ENCODE data around the gene USP24. TPM values are rescaled to one million over a fixed set of nuclear protein-coding genes. Genes with fewer than 3 reads are reported as not detected.

Gene USP24
- total and polyA plus RNA-seq, 10 of the 15 experiments (the other 5 are each of a cell fraction or from before 2014, with no cell fraction given) = 4.6 to 36.5 (median 25.3) TPM

DNA sequence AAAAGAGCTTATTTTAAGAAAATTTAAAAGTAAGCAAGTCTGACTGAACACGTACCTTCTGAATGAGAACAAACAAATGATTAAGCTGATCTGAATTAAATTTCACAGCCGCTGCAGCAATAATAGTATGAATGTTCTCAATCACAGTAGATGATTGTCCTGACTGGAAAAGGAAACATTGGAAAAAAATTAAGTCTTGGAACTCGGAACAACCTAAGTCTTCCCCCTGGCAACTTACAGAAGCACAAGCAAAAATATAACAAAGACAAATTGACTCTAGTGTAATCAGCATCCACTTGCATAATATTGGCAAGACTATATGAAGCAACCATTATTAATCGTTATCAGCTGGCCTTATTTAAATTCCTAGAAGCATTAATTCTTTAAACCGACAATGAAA lies 60.5 kb downstream of the USP24 start:
- H2AFZ ChIP-seq (ENCODE audit: control insufficient read depth, low read depth, low read length) = no peak overlapping the region
- no peaks in the 10 kb centered on the region for H3K79me2 ChIP-seq (ENCODE audit: control insufficient read depth, insufficient read depth, low read length)
- H3K9ac ChIP-seq (ENCODE audit: control insufficient read depth, insufficient read depth, low read length) = no peak overlapping the region
- H4K20me1 ChIP-seq (ENCODE audit: control insufficient read depth, insufficient read depth) = no peaks in the 10 kb centered on the region
- ChIA-PET POLR2A (no interaction called here), RAD21 (ENCODE audit: unreplicated experiment) (no interaction called here), SMC1A (ENCODE audit: uncharacterized antibody, unreplicated experiment) (interaction anchor here (1.1 to 7.2 kb wide), 5 partner anchors 11 to 129 kb away, joined by 4 to 34 read pairs (median 5); no protein-coding TSS in a partner anchor), CTCF (interaction anchor here (1.2 to 3.0 kb wide), 5 partner anchors 12 to 123 kb away, joined by 3 to 18 read pairs (median 3); no protein-coding TSS in a partner anchor)
- no peaks in the 10 kb centered on the region for H3K27me3 ChIP-seq (replicated peaks in 1 of 2; ENCODE audit: control insufficient read depth in 2 of 2, insufficient read depth in 2 of 2, low read length in 1 of 2)
- H3K36me3 ChIP-seq (ENCODE audit: control insufficient read depth in 2 of 2, insufficient read depth in 2 of 2, low read length in 1 of 2) = peaks cover 4 to 27% of the 10 kb centered on the region in 2 experiments
- H3K4me2 ChIP-seq (ENCODE audit: control insufficient read depth, insufficient read depth) = no peak overlapping the region
- in situ Hi-C loops (cut with MboI) = no loop called here
- H3K4me1 ChIP-seq (ENCODE audit: control insufficient read depth, insufficient read depth, low read length) = peaks cover 13% of the 10 kb centered on the region; the same call in 1 of the 2 replicates
- DNase-seq (ENCODE audit: low read depth, low spot score) = no peak
- no peak overlapping the region for H3K4me3 ChIP-seq
- FAIRE-seq = no peak
- TF ChIP-seq, protein P1, sequence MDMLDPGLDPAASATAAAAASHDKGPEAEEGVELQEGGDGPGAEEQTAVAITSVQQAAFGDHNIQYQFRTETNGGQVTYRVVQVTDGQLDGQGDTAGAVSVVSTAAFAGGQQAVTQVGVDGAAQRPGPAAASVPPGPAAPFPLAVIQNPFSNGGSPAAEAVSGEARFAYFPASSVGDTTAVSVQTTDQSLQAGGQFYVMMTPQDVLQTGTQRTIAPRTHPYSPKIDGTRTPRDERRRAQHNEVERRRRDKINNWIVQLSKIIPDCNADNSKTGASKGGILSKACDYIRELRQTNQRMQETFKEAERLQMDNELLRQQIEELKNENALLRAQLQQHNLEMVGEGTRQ (IDR thresholded peaks at IDR 0.05; ENCODE audit: borderline replicate concordance, low read depth, low read length) = no peak
- TF ChIP-seq ZNF24 (IDR thresholded peaks at IDR 0.05) (no peak), FOS (IDR thresholded peaks at IDR 0.05; ENCODE audit: borderline replicate concordance, extremely low read depth, insufficient read length) (no peak)
- ATAC-seq = no peak
- WGBS (ENCODE audit: insufficient coverage, insufficient replicate concordance, low lambda C conversion rate, missing lambda C conversion rate) = 95% methylated on average over 5 of the region's 5 CpGs
- intact Hi-C loops (cut with micrococcal nuclease; ENCODE audit: unreplicated experiment) = no loop called here
- no peaks in the 10 kb centered on the region for H3K9me3 ChIP-seq (replicated peaks; ENCODE audit: control insufficient read depth, insufficient read depth, low read length)
- H3K27ac ChIP-seq (ENCODE audit: control insufficient read depth, insufficient read depth) = no peak overlapping the region
- BruUV-seq (replicated peaks) = no TSS peak

DNA sequence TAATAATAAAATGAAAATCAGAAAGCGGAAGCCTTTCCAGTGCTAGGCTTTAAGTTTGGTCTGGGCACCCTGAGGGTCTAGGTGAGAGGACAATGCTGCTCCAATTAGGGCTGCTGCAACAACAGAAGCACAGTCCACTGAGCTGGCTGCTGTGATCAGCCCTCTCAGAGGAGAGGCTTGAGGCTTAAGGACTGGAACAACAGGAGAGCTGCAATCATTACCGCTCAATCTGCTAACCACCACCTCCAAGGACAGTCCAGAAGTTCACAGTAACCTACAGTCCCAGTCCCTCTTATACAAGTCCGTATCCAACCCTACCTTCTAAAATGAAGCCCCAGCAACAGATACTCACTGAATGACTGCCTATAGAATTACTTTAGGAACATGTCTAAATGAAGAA lies 62.1 kb downstream of the USP24 start:
- Histone ChIP-seq H3K9ac (ENCODE audit: control insufficient read depth, insufficient read depth, low read length) (no peak overlapping the region), H3K4me1 (ENCODE audit: control insufficient read depth, insufficient read depth, low read length) (peaks cover 13% of the 10 kb centered on the region; the same call in 1 of the 2 replicates), H3K36me3 (ENCODE audit: control insufficient read depth in 2 of 2, insufficient read depth in 2 of 2, low read length in 1 of 2) (peaks cover 2 to 26% of the 10 kb centered on the region in 2 experiments), H3K79me2 (ENCODE audit: control insufficient read depth, insufficient read depth, low read length) (no peaks in the 10 kb centered on the region), H3K27me3 (replicated peaks in 1 of 2; ENCODE audit: control insufficient read depth in 2 of 2, insufficient read depth in 2 of 2, low read length in 1 of 2) (no peaks in the 10 kb centered on the region), H3K9me3 (replicated peaks; ENCODE audit: control insufficient read depth, insufficient read depth, low read length) (no peaks in the 10 kb centered on the region), H4K20me1 (ENCODE audit: control insufficient read depth, insufficient read depth) (no peaks in the 10 kb centered on the region), H2AFZ (ENCODE audit: control insufficient read depth, low read depth, low read length) (no peak overlapping the region), H3K4me3 (no peak overlapping the region), H3K27ac (ENCODE audit: control insufficient read depth, insufficient read depth) (no peak overlapping the region), H3K4me2 (ENCODE audit: control insufficient read depth, insufficient read depth) (no peak overlapping the region)
- intact Hi-C loops (cut with micrococcal nuclease; ENCODE audit: unreplicated experiment) (no loop called here), in situ Hi-C loops (cut with MboI) (no loop called here)
- DNase-seq (ENCODE audit: low read depth, low spot score) = no peak
- no peak for ATAC-seq
- POLR2A ChIA-PET = no interaction called here
- SMC1A ChIA-PET (ENCODE audit: uncharacterized antibody, unreplicated experiment) = interaction anchor here (0.8 to 7.2 kb wide), 7 partner anchors 11 to 185 kb away, joined by 3 to 34 read pairs (median 4); no protein-coding TSS in a partner anchor
- WGBS (ENCODE audit: insufficient coverage, insufficient replicate concordance, low lambda C conversion rate, missing lambda C conversion rate) = 100% methylated on average over 3 of the region's 3 CpGs
- no TSS peak for BruUV-seq (replicated peaks)
- FAIRE-seq = no peak
- RAD21 ChIA-PET (ENCODE audit: unreplicated experiment) = interaction anchor here (1.4 to 1.9 kb wide), 2 partner anchors 10 to 60 kb away, joined by 3 to 5 read pairs; no protein-coding TSS in a partner anchor
- CTCF ChIA-PET = interaction anchor here (1.0 to 3.0 kb wide), 4 partner anchors 10 to 127 kb away, joined by 3 to 18 read pairs (median 4); no protein-coding TSS in a partner anchor
- TF ChIP-seq, protein P2, sequence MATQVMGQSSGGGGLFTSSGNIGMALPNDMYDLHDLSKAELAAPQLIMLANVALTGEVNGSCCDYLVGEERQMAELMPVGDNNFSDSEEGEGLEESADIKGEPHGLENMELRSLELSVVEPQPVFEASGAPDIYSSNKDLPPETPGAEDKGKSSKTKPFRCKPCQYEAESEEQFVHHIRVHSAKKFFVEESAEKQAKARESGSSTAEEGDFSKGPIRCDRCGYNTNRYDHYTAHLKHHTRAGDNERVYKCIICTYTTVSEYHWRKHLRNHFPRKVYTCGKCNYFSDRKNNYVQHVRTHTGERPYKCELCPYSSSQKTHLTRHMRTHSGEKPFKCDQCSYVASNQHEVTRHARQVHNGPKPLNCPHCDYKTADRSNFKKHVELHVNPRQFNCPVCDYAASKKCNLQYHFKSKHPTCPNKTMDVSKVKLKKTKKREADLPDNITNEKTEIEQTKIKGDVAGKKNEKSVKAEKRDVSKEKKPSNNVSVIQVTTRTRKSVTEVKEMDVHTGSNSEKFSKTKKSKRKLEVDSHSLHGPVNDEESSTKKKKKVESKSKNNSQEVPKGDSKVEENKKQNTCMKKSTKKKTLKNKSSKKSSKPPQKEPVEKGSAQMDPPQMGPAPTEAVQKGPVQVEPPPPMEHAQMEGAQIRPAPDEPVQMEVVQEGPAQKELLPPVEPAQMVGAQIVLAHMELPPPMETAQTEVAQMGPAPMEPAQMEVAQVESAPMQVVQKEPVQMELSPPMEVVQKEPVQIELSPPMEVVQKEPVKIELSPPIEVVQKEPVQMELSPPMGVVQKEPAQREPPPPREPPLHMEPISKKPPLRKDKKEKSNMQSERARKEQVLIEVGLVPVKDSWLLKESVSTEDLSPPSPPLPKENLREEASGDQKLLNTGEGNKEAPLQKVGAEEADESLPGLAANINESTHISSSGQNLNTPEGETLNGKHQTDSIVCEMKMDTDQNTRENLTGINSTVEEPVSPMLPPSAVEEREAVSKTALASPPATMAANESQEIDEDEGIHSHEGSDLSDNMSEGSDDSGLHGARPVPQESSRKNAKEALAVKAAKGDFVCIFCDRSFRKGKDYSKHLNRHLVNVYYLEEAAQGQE (IDR thresholded peaks at IDR 0.05; ENCODE audit: low read depth, low read length) = no peak
- TF ChIP-seq PML (IDR thresholded peaks at IDR 0.05; ENCODE audit: low read length) = no peak
- TF ChIP-seq RELA (IDR thresholded peaks at IDR 0.05; ENCODE audit: borderline replicate concordance, partially characterized antibody) = no peak
- no peak for TF ChIP-seq ETV6 (conservative IDR thresholded peaks at IDR 0.05 in 1 of 2, IDR thresholded peaks at IDR 0.05 in 1 of 2; ENCODE audit: borderline replicate concordance in 1 of 2, low read depth in 1 of 2)
- TF ChIP-seq KLF5 (IDR thresholded peaks at IDR 0.05; ENCODE audit: partially characterized antibody) = no peak
- TF ChIP-seq, protein P3, sequence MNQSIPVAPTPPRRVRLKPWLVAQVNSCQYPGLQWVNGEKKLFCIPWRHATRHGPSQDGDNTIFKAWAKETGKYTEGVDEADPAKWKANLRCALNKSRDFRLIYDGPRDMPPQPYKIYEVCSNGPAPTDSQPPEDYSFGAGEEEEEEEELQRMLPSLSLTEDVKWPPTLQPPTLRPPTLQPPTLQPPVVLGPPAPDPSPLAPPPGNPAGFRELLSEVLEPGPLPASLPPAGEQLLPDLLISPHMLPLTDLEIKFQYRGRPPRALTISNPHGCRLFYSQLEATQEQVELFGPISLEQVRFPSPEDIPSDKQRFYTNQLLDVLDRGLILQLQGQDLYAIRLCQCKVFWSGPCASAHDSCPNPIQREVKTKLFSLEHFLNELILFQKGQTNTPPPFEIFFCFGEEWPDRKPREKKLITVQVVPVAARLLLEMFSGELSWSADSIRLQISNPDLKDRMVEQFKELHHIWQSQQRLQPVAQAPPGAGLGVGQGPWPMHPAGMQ (IDR thresholded peaks at IDR 0.05; ENCODE audit: borderline replicate concordance) = no peak
- no peak for TF ChIP-seq NR2C2 (IDR thresholded peaks at IDR 0.05; ENCODE audit: borderline replicate concordance, control insufficient read depth, insufficient read length, low read depth)

Data from GM12878 (cell line).